Measurements from ENCODE around the gene GALR1. TPM values are rescaled to one million over a fixed set of nuclear protein-coding genes. Genes with fewer than 3 reads are reported as not detected.
"Not testable (repeated sequence)": the region's sequence is repeated elsewhere in the genome, so short reads cannot be mapped to it uniquely, and the experiment has no call there.

GALR1 gene
- total RNA-seq, 2 donors from 2014 or later: not detected

DNA sequence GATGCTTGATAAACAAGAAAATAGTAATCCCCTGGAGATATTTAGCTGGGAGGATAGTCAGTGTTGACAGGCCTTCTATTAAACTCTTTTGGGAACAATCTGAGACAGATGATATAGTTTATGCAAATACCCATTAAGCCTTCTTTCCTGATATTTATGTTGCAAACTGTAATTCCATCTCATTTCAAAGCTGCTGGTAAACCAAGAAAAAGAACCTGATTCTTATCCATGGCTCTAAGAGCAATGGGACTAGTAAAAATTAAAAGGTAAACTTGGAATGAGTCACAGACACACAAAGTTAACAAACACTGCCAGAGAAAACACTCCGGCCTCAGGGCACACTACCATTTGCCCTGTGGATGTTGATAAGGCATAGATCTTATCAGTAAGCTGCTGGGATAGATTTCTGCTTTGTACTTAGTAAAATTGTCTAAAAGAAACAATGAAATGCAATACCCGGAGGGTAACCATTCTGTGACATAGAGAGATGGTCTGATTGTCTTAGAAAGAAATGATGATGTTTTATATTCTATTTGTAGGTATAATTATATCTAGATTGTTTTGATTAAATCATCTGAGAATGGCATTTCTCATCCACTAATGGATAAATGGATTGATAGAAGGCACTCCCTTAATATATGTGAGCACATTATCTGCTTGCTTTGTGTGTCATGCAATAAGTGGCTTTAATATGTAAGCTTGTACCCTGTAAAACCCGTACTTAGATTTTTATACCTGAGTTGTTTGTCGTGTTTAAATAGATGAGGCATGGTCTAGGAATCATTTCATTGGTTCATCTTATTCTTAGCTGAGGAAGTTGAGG is 13.2 kb downstream of the GALR1 start:
- H3K27me3 Mint-ChIP-seq (ENCODE audit: low read depth): peaks cover 14% of the 10 kb centered on the region
- DNase-seq (no peak), ATAC-seq (replicated peaks in 1 of 2) (no peak)
- H3K27ac Mint-ChIP-seq: no peak overlapping the region
- peaks cover 9 to 19% of the 10 kb centered on the region in 2 donors for H3K9me3 Mint-ChIP-seq
- no peak overlapping the region for H3K4me3 Mint-ChIP-seq
- peaks cover 8 to 17% of the 10 kb centered on the region in 2 donors for H3K36me3 Mint-ChIP-seq (ENCODE audit: insufficient read depth in 2 of 2)
- no peaks in the 10 kb centered on the region for H3K4me1 Mint-ChIP-seq (ENCODE audit: low read depth)

DNA sequence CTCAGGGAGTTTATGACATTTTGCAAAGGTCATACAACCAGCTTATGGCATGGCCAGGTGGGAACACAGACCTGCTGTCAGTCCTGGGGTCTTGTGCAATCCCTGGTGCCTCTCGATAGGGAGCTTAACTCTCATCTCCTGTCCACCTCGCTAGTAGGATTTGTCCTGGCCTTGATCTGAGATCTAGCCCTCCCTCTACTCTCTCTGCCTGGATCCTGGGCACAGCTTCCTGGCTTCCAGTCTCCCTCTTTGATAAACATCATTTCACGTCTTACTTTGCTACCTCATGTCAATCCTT is 13.8 kb downstream of the GALR1 start:
- Mint-ChIP-seq H3K27me3 (ENCODE audit: low read depth) (peaks cover 17% of the 10 kb centered on the region), H3K27ac (no peak overlapping the region), H3K36me3 (ENCODE audit: insufficient read depth in 2 of 2) (peaks cover 8 to 15% of the 10 kb centered on the region in 2 donors), H3K4me1 (ENCODE audit: low read depth) (no peaks in the 10 kb centered on the region), H3K4me3 (no peak overlapping the region), H3K9me3 (peaks cover 7 to 16% of the 10 kb centered on the region in 2 donors)
- ATAC-seq (replicated peaks in 1 of 2) (no peak), DNase-seq (no peak)

DNA sequence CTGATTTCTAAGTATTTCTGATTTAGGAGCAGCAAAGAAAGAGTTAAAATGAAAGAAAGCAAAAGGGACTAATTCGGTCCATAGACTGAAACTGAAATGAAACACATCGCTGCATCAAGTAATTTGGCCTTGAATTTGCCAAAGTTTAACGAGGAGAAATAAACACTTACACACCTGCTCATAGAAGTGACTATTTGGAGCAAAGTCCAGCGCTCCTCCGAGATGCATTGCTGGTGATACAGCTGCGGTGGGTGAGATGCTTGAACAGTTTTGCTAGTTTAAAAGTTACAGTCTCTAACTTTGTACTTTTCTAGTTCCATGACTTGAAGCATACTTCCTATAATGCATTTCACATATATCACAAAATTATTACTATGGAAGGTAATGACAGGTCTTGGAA is 18.3 kb downstream of the GALR1 start:
- Mint-ChIP-seq H3K36me3 (ENCODE audit: insufficient read depth in 2 of 2) (peaks cover 7% of the 10 kb centered on the region in 2 donors), H3K27ac (no peak overlapping the region), H3K9me3 (peaks cover 3 to 7% of the 10 kb centered on the region in 2 donors), H3K4me1 (ENCODE audit: low read depth) (no peaks in the 10 kb centered on the region), H3K4me3 (no peak overlapping the region), H3K27me3 (ENCODE audit: low read depth) (peaks cover 31% of the 10 kb centered on the region)
- ATAC-seq (replicated peaks in 1 of 2) (no peak), DNase-seq (no peak)

DNA sequence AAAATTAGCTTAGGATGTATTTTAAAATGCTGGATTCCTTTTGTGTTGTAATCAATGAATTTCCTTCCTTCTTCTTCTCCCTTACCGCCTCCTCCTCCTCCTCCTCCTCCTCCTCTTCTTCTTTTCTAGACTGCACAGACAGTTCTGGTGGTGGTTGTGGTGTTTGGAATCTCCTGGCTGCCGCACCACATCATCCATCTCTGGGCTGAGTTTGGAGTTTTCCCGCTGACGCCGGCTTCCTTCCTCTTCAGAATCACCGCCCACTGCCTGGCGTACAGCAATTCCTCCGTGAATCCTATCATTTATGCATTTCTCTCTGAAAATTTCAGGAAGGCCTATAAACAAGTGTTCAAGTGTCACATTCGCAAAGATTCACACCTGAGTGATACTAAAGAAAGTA is 18.8 kb downstream of the GALR1 start:
- Mint-ChIP-seq H3K27ac (no peak overlapping the region), H3K9me3 (peaks cover 3 to 7% of the 10 kb centered on the region in 2 donors), H3K4me3 (no peak overlapping the region), H3K36me3 (ENCODE audit: insufficient read depth in 2 of 2) (peaks cover 7% of the 10 kb centered on the region in 2 donors), H3K27me3 (ENCODE audit: low read depth) (peaks cover 31% of the 10 kb centered on the region), H3K4me1 (ENCODE audit: low read depth) (no peaks in the 10 kb centered on the region)
- ATAC-seq (replicated peaks in 1 of 2): no peak
- no peak for DNase-seq

DNA sequence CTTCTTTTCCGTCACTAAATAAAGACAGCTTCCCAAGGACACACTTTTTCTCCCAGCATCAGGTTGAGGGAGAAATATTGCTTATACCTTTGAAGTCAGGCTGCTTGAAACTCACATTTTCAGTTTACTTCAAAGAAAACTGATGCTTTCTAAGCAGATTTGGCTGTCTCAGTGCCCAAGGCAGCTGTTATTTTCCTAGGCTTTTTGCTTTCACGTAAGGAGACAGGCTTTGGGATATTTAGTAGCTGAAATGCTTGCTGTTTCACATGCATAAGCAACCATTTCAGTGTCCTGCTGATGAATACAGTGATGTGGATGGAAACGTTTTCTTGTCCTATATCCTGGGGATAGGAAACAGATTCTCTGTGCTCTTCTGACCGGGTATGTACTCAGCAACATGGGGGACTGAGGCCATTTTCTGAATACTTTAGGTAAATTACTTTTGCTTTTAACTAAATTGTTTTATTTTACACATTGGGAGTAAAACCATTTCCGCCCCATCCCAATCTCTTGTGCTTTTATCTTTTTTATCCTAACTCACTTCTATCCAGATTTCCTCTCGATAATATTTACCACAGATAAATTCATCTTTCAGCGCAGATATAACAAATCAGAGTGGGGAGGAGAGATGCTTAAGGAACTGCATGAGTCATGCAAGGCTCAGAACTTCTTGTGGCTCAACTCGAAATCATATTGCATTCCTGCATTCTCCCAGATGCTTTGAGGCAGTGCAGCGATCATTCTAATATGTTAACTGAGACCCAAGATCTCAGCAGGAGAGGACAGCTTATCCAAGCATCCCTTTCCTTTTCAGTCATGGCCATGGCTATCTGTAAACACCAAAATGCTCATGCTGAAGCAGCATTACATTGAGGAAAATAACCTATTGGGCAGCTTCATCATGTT is 22.2 kb downstream of the GALR1 start:
- no peak overlapping the region for H3K27ac Mint-ChIP-seq
- peaks cover 31% of the 10 kb centered on the region for H3K27me3 Mint-ChIP-seq (ENCODE audit: low read depth)

DNA sequence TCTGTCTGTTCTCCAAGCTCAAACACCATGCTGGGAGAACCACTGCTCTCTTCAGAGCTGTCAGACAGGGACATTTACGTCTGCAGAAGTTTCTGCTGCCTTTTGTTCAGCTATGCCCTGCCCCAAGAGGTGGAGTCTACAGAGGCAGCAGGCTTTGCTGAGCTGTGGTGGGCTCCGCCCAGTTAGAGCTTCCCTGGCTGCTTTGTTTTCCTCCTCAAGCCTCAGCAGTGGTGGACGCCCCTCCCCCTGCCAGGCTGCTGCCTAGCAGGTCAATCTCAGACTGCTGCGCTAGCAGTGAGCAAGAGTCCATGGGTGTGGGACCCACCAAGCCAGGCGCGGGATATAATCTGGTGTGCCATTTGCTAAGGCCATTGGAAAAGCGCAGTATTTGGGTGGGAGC is 41.2 kb downstream of the GALR1 start:
- not testable (repeated sequence) for ATAC-seq (replicated peaks in 1 of 2); H3K4me3 Mint-ChIP-seq; H3K4me1 Mint-ChIP-seq (ENCODE audit: low read depth); DNase-seq; H3K27ac Mint-ChIP-seq
- Mint-ChIP-seq H3K36me3 (ENCODE audit: insufficient read depth in 2 of 2) (peaks cover 5 to 12% of the 10 kb centered on the region in 2 donors), H3K9me3 (peaks cover 12 to 13% of the 10 kb centered on the region in 2 donors), H3K27me3 (ENCODE audit: low read depth) (peaks cover 35% of the 10 kb centered on the region)

More for the DNA sequence above, 22.2 kb downstream of the GALR1 start:
- Mint-ChIP-seq H3K4me1 (ENCODE audit: low read depth) (no peaks in the 10 kb centered on the region), H3K9me3 (no peaks in the 10 kb centered on the region), H3K4me3 (no peak overlapping the region), H3K36me3 (ENCODE audit: insufficient read depth in 2 of 2) (peaks cover 0 to 2% of the 10 kb centered on the region in 2 donors)
- no peak for ATAC-seq (replicated peaks in 1 of 2)
- DNase-seq: no peak

DNA sequence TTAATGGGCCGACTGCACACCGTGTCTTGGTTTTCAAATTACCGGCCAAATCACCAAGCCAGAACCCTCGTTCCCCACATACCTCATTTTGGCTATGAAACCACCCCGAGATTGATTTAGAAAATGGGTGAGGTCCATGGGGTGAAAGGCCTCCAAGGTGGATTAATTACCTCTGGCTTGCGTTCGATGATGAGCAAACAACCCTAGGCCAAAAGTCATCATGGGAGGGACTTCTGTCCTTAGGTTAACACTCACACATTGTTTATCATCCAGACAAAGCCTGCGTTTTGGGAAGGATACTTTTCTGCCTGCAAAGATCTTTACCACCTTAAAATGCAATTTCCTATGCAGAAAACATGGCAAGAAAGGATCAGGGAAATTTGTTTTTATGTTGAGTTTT is 48.5 kb downstream of the GALR1 start:
- no peaks in the 10 kb centered on the region for H3K36me3 Mint-ChIP-seq (ENCODE audit: insufficient read depth in 2 of 2)
- DNase-seq: no peak
- H3K27ac Mint-ChIP-seq: no peak overlapping the region
- H3K9me3 Mint-ChIP-seq: no peaks in the 10 kb centered on the region
- no peaks in the 10 kb centered on the region for H3K4me1 Mint-ChIP-seq (ENCODE audit: low read depth)
- peaks cover 10% of the 10 kb centered on the region for H3K27me3 Mint-ChIP-seq (ENCODE audit: low read depth)
- no peak overlapping the region for H3K4me3 Mint-ChIP-seq
- ATAC-seq (replicated peaks in 1 of 2): no peak

DNA sequence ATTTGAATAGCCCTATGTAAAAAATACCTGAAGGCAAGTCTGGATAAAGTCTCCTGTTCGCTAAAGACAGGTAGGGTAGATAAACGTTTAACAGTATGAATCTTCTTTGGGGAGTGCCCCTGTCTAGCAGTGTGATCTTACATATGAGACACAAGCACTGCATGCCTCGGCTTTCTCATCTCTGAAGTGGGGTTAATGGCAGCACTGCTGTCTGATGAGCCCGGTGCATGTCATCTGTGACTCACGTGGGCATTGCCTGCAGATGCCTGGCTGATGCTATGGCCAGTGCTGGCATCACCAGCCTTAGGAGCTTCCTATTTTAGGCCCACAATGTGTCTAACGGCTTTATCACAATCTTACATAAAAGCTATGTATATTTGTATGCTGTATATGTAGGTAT is 50.1 kb downstream of the GALR1 start:
- no peak for ATAC-seq (replicated peaks in 1 of 2)
- Mint-ChIP-seq H3K4me3 (no peak overlapping the region), H3K27me3 (ENCODE audit: low read depth) (peaks cover 21% of the 10 kb centered on the region), H3K36me3 (ENCODE audit: insufficient read depth in 2 of 2) (no peaks in the 10 kb centered on the region), H3K4me1 (ENCODE audit: low read depth) (no peaks in the 10 kb centered on the region), H3K9me3 (no peaks in the 10 kb centered on the region), H3K27ac (no peak overlapping the region)
- DNase-seq: no peak

DNA sequence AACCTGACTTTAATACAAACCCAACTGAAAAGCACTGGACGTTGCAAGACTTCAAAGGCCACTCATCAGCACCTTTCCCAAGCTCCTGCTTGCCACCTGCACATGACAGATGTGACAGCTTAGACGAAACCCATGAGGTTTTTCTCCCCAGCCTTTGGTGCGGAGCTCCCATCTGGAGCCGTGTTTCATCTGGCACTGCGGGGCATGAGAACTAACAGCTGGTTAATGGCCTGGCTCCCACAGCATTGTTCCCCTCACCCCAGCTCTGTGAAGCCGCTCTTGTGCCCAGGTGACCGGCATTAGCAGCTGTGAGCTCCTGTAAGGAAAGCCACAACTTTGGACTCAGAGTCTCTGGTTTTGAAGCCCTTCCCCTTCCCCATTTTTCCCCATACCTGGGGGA is 50.9 kb downstream of the GALR1 start:
- Mint-ChIP-seq H3K27me3 (ENCODE audit: low read depth) (peaks cover 21% of the 10 kb centered on the region), H3K4me3 (no peak overlapping the region), H3K4me1 (ENCODE audit: low read depth) (no peaks in the 10 kb centered on the region), H3K36me3 (ENCODE audit: insufficient read depth in 2 of 2) (no peaks in the 10 kb centered on the region), H3K9me3 (no peaks in the 10 kb centered on the region), H3K27ac (no peak overlapping the region)
- ATAC-seq (replicated peaks in 1 of 2) (no peak), DNase-seq (no peak)

DNA sequence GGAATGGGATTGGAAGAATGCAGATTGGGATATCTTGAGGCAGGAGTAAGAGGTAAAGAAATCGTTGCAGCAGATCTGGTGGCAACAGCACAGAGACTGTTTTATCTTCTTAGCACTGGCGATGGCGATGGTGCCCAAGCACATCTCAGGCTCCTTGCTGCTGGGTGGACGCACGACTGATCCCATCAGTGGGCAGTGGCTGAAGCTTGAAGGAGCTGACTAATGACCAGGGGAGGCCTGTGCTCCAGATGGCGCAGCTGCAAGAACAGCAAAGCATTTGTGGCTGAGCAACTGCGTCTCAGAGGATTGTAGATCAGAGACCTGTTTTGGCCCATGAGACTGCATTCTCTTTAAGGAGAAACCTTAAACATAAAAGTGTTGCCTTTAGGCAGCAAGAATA is 54.6 kb downstream of the GALR1 start:
- H3K27ac Mint-ChIP-seq: no peak overlapping the region
- no peak overlapping the region for H3K4me3 Mint-ChIP-seq
- H3K27me3 Mint-ChIP-seq (ENCODE audit: low read depth): peaks cover 13% of the 10 kb centered on the region
- no peak for ATAC-seq (replicated peaks in 1 of 2)
- H3K9me3 Mint-ChIP-seq: no peaks in the 10 kb centered on the region
- no peak for DNase-seq
- H3K4me1 Mint-ChIP-seq (ENCODE audit: low read depth): no peaks in the 10 kb centered on the region
- no peaks in the 10 kb centered on the region for H3K36me3 Mint-ChIP-seq (ENCODE audit: insufficient read depth in 2 of 2)

DNA sequence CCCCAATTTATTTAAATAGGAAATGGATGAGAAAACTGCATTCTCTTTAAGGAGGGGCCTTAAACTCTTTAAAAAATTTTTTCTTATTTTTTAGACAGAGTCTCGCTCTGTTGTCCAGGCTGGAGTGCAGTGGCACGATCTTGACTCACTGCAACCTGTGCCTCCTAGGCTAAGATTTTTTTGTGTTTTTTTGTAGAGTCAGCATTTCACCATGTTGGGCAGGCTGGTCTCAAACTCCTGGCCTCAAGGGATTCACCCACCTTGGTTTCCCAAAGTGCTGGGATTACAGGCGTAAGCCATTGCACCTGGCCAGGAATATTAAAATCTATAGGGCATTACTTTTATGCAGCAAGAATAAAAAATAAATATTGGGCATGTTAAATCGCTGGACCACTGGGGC is 56.0 kb downstream of the GALR1 start:
- H3K4me3 Mint-ChIP-seq: no peak overlapping the region
- ATAC-seq (replicated peaks in 1 of 2) (no peak), DNase-seq (no peak)
- peaks cover 13% of the 10 kb centered on the region for H3K27me3 Mint-ChIP-seq (ENCODE audit: low read depth)
- H3K27ac Mint-ChIP-seq: no peak overlapping the region
- H3K4me1 Mint-ChIP-seq (ENCODE audit: low read depth): no peaks in the 10 kb centered on the region
- no peaks in the 10 kb centered on the region for H3K36me3 Mint-ChIP-seq (ENCODE audit: insufficient read depth in 2 of 2)
- H3K9me3 Mint-ChIP-seq: no peaks in the 10 kb centered on the region

DNA sequence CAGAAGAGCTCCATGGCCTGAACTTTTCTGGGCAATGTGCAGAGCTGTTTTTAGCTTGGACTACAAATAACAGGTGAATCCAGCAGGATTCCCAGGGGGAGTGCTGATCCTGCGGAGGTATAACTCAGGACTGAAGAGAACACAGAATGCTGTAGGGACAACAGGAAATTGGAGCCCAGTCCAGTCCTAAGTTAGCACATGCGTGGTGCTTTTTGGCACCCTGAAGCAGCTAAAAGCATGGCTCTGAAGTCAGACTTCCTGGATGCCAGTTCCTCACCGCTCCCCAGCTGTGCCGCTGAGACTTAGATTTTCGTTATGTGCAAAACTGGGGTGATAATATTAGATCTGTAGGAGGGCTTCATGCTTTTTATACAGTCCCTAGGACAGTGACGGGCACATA is 58.6 kb downstream of the GALR1 start:
- no peak overlapping the region for H3K4me3 Mint-ChIP-seq
- peaks cover 10% of the 10 kb centered on the region for H3K27me3 Mint-ChIP-seq (ENCODE audit: low read depth)
- no peak for ATAC-seq (replicated peaks in 1 of 2)
- no peak for DNase-seq
- no peak overlapping the region for H3K27ac Mint-ChIP-seq
- no peaks in the 10 kb centered on the region for H3K36me3 Mint-ChIP-seq (ENCODE audit: insufficient read depth in 2 of 2)
- H3K4me1 Mint-ChIP-seq (ENCODE audit: low read depth): no peaks in the 10 kb centered on the region
- no peaks in the 10 kb centered on the region for H3K9me3 Mint-ChIP-seq

DNA sequence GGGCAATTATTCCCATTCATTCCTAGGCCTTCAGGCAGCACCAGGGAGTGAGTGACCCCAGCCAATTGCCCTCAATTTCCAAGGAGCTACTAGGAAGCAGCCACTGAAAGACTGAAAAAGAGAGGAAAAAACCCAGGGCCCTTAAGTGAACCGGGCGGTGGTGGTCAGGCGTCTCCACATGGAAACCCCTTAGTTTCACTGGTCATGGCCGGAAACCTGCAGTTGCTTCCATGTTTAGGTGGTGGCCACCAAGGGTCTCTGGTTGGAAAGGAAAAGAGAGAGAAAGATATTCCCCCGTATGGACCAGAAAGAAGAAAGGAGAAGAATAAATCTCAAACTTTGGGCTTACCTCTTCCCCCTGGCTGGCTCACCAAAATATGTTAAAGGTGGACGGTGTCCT is 64.9 kb downstream of the GALR1 start:
- H3K27ac Mint-ChIP-seq: no peak overlapping the region

More for the DNA sequence above, 64.9 kb downstream of the GALR1 start:
- no peaks in the 10 kb centered on the region for H3K36me3 Mint-ChIP-seq (ENCODE audit: insufficient read depth in 2 of 2)
- no peak overlapping the region for H3K4me3 Mint-ChIP-seq
- H3K9me3 Mint-ChIP-seq: no peaks in the 10 kb centered on the region
- ATAC-seq (replicated peaks in 1 of 2) (no peak), DNase-seq (no peak)
- H3K27me3 Mint-ChIP-seq (ENCODE audit: low read depth): peaks cover under 1% of the 10 kb centered on the region
- no peaks in the 10 kb centered on the region for H3K4me1 Mint-ChIP-seq (ENCODE audit: low read depth)

Data from activated T-cell treated with anti-CD3 and anti-CD28 coated beads, Interleukin-2, amount 50 U/mL, for 72 hours (primary cell).